Dermis microvascular lymphatic vessel endothelial cell (primary cell): Measurements from ENCODE around the gene SLC25A20. TPM values are rescaled to one million over a fixed set of nuclear protein-coding genes. Genes with fewer than 3 reads are reported as not detected.
A peak's percentile ranks its signal among the peaks of the same experiment; 100 is the strongest.

ENCODE experiments used
- DNase-seq, 2 donors: peaks; one replicate each; pipeline versions ENCODE4 v3.0.0 to v3.0.0-alpha.2; 2010; ENCODE audit warnings: low read depth in 2 of 2
- total RNA-seq: library from RNA; depleted of rRNA; stranded (reverse); fragments of >200 nt; gene quantifications from 2 replicates; pipeline ENCODE4 v1.2.1, GENCODE V29; 2014

The SLC25A20 gene
- total RNA-seq, 1 donor from 2014 or later: 17.5 TPM

DNA sequence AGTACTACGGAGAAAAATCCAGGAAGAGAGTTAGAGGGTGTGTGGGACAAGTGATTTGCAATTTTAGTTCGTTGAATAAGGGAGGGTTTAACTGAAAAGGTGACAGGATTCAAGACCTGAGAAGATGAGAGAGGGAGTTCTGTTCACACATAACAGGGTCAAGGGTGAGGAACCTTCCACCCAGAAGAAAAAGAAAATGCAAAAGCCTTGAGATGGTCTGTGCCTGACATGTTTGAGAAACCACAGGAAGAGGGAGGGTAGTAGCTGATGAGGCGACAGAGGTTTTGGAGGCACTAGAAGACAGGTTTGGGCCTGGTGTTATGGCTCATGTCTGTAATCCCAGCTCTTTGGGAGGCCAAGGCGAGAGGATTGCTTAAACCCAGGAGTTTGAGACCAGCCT, 591 bp upstream of the SLC25A20 start:
- no peak for DNase-seq

DNA sequence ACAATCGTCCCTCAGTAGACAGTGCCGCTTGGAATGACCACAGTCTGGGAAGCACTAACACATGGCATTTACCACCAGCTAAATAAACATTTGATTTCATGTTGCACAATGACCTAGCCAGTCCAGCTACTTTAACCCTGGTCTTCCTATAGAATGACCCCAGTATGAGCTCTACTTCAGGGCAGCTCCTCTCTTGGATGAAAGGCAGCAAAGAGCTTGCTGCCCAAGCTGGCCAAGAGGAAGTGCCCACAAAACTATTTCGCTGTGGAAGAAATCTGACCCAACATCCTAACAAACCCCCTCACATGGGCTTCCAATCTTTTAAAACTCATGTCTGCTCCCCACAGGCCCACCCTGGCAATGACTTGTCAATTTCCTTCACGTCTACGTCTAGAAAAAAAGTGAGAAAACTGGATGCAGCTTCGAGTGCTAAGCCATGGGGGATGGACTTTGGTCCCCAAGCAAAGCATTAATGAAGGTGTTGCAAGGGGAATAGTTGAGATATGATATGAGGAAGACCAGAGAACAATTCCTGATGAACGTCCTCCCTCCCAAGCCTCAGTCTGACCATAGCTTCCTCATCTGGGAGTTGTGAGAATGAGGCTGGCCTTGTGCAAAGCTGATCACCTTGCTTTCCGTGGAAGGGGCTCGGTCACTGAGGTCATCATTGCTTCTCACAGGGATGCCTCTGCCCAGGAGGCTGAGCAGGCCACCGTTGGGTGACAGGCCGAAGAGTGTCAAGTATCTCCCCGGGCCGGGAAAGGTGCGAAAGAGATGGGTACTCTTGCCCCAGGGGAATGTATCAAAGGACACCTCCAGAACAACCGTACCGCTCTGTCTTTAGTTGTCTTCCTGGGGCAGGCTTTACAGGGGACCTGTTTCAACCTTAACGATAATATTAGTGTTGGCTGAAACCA, 964 bp downstream of the SLC25A20 start:
- DNase-seq: peak; percentile 12 to 15

DNA sequence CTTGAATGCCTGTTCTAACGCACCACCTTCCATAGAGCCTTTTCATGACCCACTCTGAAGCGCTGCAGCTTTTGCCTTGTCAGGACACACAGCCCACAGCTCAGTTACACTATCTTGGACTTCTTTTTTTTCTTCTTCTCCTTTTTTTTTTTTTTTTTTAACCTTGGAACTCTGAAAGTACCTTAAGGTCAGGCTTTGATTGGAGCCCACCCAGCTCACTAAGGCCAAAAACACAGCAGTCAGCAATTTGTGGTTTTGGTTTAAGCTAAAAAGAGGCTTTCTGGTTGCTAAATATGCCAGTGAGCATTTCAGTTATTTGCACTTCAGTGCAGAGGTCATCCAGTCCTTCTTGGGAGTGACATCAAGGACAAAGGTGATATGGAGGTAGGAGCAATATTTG, 1.7 kb downstream of the SLC25A20 start:
- no peak for DNase-seq

DNA sequence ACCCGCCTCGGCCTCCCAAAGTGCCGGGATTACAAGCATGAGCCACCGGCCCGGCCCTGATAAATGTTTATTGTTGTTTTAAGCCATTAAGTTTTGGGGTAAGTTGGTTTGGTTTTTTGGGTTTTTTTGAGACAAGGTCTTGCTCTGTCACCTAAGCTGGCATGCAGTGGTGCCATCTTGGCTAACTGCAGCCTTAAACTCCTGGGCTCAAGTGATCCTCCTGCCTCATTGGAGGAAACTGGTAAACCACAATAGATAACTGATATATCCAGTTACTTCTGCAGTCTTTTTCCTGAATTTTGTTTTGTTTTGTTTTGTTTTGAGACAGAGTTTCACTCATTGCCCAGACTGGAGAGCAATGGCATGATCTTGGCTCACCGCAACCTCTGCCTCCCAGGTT, 4.2 kb downstream of the SLC25A20 start:
- DNase-seq: no peak

DNA sequence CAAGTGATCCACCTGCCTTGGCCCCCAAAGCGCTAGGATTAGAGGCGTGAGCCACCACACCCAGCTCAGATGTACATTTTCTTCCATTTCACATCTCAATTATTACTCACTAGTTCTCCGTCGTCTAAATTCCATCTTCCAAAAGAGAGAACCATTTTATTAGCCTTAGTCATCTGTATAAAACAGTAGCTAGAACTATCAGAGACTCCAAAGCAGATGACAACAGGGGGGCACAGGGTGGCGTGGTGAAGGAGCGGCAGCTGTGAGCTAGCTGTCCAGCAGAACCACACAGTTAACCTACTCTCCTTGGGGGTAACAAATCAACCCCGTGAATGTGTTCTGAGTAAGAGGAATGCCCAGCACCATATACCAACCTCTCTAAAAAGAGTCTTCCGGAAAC, 7.1 kb downstream of the SLC25A20 start:
- DNase-seq: no peak

DNA sequence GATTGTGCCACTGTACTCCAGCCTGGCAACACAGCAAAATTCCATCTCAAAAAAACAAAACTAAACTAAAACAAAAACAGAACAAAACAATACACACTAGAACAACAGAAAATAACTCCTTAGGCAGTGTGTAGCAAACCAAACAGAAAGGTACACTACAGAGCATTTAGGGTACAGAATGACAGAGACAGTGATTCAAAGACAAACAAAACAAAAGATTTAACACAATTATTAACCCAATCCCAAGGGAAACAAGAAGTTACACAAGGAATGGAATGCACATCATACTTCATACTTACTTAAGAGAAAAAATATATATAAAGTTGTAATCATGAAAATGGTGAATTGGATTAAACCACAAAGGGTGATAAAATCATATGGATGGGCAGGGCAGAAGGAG, 12.9 kb downstream of the SLC25A20 start:
- DNase-seq: no peak

DNA sequence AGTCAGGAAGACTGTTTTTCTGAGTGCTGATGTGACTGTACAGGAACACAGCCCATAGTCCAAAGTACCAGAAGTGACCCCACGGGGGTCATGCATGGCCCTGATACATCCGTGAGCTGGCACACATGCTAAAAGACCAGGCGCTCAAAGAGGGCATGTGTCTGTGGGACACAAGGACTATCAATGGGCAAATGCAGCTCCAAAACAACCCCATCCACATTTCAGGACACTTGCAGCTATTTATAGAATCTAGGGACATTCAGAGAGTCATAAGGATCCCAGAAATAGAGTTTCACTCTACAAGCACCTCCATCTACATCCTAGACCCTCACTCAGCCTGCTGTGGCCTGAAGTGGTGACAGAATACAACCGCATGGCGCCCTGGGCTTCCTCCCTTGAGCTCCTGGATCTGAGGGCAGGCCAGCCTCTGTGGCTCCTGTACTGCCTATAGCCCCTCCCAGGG, 17.0 kb downstream of the SLC25A20 start:
- no peak for DNase-seq

DNA sequence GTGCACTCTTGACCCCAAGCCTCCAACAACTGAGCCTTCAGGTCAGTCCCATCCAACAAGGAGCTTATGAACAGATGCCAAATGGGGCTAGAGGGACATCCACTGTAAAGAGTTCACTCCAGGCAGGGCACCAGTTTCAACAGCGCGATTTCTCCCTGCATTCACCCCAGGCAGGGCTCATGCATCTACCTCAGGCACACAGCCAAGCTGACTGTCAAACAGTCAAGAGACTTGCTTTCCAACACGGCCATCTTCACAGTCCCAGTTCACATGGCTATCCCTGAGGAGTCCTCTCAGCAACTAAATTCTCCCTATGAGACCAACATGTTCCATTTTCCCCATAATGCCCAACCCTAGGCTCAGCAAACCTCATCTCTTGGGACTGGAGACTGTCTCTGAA, 17.7 kb downstream of the SLC25A20 start:
- DNase-seq: no peak

DNA sequence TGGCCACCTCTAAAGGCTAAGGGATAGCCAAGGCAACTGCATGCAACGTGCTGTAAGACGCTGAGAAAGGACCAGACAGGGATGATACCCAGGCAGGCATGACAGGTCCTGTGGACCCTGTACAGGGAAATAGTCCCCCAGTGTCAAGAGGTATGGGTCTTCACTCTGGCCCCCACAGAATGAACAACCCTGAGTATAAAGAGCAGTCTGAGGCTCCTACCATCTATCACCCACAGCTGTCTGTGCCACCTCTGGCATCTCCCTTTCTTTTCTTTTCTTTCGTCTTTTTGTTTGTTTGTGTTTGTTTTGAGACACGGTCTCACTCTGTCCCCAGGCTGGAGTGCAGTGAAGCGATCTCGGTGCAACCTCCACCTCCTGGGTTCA, 18.7 kb downstream of the SLC25A20 start:
- DNase-seq: no peak

DNA sequence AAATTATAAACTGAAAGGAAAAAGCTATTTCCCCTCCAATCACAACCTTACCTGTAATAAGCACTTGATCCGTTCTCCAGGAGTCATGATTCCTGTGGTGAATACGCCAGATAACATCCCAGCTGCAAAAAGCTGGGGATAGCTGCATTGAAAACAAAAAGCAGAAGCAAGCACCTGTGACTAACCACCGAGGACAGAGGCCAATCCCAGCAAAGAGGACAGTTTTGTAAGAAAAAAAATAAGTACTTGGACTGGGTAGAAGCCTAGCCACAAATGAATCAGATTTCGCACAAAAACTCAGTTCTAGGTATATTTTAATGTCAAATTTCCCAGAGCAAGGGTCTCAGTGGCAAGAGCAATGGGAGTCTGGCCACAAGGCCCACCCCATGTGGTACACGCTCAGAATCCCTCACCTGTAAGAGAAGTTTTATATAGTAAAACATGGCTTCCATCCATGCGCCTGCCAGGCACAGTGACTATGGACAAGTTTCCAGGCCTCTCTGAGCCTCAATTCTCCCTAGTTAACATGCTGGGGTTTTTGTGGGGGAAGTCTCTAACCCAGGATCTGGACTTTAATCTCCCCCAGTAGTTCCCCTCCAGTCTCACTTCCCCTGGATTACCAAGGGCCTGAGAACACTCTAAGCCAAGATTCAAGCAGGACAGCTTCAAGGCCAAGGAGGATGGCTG, 19.2 kb downstream of the SLC25A20 start:
- DNase-seq: no peak

DNA sequence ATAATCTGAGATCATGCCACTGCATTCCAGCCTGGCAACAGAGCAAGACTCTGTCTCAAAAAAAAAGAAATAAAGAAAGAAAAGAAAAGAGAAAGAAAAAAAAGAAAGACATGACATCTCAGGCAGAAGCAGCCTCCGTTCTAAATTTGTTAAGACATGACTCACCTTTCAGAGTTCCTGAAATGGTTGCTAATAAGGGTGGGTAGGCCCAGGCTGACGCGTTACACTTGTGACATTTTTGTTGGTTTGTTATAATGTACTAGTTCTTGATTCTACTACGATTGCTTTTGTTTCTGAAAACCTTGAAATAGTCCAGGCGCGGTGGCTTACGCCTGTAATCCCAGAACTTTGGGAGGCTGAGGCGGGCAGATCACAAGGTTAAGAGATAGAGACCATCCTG, 21.0 kb downstream of the SLC25A20 start:
- no peak for DNase-seq

DNA sequence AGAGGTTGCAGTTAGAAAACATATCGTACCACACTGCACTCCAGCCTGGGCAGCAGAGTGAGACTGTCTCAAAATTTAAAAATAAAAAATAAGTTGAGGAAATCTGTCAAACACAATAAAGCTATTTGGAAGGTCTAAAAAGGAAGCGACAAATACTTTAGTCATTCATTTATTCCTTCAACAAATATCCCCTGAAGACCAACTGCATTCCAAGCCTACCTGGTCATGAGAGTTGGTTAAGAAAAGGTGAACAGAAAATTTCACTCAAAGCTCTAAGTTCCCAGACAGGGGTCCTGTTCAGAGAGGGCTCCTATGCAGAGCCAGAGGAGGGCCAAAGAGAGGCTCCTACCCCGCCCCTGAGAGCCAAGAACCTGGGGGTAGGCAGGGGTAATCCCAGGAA, 35.6 kb downstream of the SLC25A20 start:
- no peak for DNase-seq

DNA sequence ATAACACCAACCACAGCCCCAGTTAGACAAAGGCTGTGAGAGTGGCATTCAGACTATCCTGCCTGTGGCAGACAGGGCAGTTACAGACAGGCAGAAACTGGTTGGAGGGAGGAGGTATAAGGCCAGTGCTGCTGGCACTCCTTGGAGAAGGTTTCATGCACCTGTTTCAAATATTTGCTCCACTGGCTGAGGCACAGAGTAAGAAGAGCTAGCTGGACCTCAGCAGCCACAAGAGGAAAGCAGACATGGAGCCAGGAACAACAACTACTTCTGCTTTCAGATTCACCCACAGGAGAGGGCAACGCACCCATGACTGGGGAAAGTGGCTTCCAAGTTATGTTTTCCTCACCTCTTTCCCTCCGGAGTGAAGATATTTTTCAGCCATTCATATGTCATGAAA, 39.5 kb downstream of the SLC25A20 start:
- DNase-seq: no peak

DNA sequence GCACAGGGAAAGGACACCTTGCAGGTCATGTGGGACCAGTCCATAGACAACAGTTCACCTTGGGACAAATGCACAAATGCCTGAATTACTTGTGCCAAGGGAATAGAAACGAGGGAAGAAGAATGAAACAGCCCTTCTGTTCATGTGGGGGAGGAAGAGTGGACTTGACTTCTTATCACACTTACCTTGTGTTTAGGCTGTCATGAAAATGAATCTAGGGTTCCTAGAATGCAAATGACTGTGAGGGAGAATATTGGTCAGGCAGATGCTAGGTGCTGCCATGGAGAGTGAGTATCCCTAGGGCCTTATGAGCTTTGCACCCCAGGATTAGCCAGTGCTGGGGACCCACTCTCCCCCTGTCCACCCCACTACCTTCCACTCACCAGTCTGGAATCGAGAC, 40.0 kb downstream of the SLC25A20 start:
- DNase-seq: no peak

DNA sequence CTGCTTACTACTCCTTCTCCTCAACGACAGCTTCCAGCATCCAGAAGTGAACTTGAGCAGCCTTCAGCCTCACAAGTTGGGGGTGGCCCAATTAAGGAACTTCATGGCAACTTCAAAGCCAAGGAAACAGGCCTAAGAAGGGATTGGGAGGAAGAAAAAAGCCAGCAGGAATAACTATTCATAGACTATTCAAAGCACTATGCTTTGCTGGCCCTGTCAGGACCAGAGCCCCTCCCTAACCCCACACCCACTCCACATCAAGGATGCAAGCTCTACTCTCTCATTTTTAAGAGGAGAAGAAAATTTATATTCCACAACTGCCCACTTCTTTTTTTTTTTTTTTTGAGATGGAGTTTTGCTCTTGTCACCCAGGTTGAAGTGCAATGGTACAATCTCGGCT, 41.0 kb downstream of the SLC25A20 start:
- no peak for DNase-seq

DNA sequence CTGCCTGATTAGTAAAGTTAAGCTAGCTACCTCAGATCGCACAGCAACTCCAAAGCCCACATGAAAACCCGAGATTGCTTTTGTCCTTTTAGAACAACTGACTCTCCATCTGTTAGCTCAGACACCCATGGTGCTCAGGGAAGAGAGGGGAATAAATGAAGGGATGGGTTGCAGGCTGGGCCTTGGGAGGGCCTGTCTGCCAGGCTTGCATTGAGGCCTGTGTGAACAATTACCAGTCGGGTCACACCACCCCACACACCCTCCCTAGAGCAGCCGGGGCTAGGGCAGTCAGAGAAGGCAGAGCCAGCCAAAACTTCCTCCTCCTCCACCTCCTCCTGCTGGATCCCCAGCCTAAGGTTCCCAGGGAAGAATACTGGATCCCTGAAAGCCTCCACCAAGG, 42.2 kb downstream of the SLC25A20 start:
- DNase-seq: no peak

DNA sequence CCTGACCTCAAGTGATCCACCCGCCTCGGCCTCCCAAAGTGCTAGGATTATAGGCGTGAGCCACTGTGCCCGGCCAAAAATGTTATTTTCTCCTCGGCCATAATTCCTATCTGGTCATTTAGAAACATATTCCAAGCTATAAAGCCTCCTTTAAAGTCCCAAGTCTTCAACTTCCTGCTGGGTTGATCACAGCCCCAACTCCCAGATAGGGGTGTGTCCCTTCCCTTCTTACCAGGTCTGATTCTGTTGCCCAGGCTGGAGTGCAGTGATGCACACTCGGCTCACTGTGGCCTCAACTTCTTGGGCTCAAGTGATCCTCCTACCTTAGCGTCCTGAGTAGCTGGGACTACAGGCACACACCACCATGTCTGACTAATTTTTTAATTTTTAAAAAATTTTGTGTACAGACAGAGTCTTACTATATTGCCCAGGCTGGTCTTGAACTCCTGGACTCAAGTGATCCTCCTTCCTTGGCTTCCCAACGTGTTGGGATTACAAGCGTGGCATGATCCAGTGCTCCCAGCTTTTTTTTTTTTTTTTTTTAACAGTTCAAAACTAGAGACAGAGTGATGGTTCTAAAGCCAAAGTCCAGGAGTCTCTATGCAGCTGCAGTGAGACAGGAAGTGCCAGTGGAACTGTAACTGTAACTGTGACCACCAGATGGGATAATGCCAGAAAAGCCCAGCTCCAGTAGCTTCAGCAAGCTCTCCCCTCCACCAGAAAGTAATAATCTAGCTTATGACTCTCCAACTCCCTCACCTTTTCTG, 42.8 kb downstream of the SLC25A20 start:
- no peak for DNase-seq

DNA sequence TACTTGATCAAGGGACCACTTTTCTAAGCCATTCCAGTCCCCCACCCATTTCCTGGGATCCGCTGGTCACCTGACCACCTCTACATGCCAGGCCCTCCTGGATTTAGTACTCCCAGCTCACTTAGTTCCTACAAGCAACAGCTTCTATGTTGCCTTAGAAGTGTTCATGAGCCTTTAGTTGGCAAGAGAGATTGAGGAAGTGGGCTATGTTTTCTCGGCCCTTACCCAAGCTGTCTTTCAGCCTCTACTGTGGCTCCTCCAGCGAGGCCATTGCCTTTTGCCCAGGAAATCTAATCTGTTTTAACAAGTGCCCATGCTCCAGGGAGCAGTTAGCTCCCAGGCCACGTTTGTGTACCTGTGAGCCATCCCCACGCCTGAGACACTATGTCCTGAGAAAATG, 46.5 kb downstream of the SLC25A20 start:
- DNase-seq: no peak

DNA sequence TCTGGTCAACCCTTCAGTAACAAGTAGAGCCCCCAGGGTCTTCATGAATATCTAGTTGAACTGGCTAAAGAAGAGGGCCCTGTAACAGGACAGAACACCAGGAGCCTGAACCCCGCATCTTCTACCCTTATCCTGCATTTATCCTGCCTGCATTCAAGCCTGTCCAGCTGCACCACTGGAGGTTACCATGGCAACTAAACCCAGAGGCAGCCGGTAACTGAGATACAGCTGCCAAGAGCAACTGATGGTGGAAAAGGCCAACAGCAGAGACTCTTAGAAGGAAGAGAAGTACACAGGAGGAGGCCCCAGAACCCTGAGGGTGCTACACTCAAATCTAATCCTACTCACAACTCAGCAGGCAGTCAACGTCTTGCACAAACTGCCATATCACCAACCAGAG, 47.3 kb downstream of the SLC25A20 start:
- peak in 1 of 2 donors; percentile 11 for DNase-seq

DNA sequence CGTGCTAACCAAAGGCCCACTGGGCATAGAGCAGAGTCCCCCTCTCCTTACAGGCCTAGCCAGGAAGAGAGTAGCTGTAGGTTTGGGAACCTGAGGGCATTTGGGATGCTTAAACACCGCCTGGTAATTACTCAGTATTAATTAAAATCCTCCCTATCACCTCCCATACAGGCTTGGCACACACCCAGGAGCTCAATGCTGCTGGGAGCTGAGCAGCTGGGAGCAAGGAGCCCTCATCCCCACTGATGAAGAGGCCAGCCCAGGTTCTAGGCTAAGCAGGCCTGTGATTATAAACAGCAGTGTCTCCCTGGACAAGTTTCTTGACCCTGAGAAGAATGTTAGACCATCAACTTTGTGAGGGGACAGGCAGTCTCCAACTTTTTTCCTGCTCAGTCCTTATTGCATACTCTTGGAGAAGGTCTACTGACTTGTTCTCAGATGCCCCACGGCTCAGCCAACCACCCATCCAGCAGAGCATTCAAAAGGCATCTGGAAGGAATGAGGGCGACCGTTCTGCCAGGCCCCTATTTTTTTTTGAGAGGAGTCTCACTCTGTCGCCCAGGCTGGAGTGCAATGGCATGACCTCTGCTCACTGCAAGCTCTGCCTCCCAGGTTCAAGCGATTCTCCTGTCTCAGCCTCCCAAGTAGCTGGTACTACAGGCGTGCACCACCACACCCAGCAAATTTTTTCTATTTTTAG, 49.7 kb downstream of the SLC25A20 start:
- no peak for DNase-seq
